H9 (cell line): ENCODE data around the gene NDUFB8. TPM values are rescaled to one million over a fixed set of nuclear protein-coding genes. Genes with fewer than 3 reads are reported as not detected.

Experiments
- DNase-seq: peaks from one replicate; pipeline ENCODE4 v3.0.0-alpha.2; 2017
- H2AFZ ChIP-seq: one replicate; pipeline ENCODE4 v1.6.1; 2013; ENCODE audit warnings: mild to moderate bottlenecking, low read length, control low read depth, moderate library complexity
- H2AK5ac ChIP-seq: 2 replicates; pipeline ENCODE4 v1.6.1; 2013; ENCODE audit warnings: low read length, control low read depth, mixed read lengths; ENCODE audit not compliant: insufficient read length
- H2BK120ac ChIP-seq: one replicate; pipeline ENCODE4 v1.6.1; 2013; ENCODE audit warnings: low read depth, mild to moderate bottlenecking, low read length, control low read depth, inconsistent platforms; ENCODE audit not compliant: poor library complexity, severe bottlenecking
- H2BK12ac ChIP-seq: 2 replicates; pipeline ENCODE4 v1.6.1; 2013; ENCODE audit warnings: low read length, control low read depth, mixed read lengths, low read depth; ENCODE audit not compliant: insufficient read length
- H2BK15ac ChIP-seq: 2 replicates; pipeline ENCODE4 v1.6.1; 2013; ENCODE audit warnings: low read depth, low read length, control low read depth
- H2BK20ac ChIP-seq: one replicate; pipeline ENCODE4 v1.6.1; 2013; ENCODE audit warnings: low read depth, mild to moderate bottlenecking, low read length, control low read depth, inconsistent platforms; ENCODE audit not compliant: poor library complexity, severe bottlenecking
- H2BK5ac ChIP-seq: 2 replicates; pipeline ENCODE4 v1.6.1; 2013; ENCODE audit warnings: low read length, control low read depth, mixed read lengths; ENCODE audit not compliant: insufficient read length
- H3K14ac ChIP-seq: 2 replicates; pipeline ENCODE4 v1.6.1; 2013; ENCODE audit warnings: low read length, control low read depth; ENCODE audit not compliant: insufficient read depth
- H3K18ac ChIP-seq: 2 replicates; pipeline ENCODE4 v1.6.1; 2013; ENCODE audit warnings: low read depth, mild to moderate bottlenecking, mixed read lengths, low read length, control low read depth; ENCODE audit not compliant: insufficient read length
- H3K23ac ChIP-seq: 2 replicates; pipeline ENCODE4 v1.6.1; 2013; ENCODE audit warnings: low read length, control low read depth, mixed read lengths, low read depth; ENCODE audit not compliant: insufficient read length
- H3K23me2 ChIP-seq: 2 replicates; pipeline ENCODE4 v1.6.1; 2013; ENCODE audit warnings: low read depth, mild to moderate bottlenecking, mixed read lengths, low read length, control low read depth; ENCODE audit not compliant: insufficient read length, poor library complexity, severe bottlenecking
- H3K27ac ChIP-seq: 2 replicates; pipeline ENCODE4 v1.5.1; 2013; ENCODE audit warnings: low read length, control low read depth, mixed read lengths, low read depth; ENCODE audit not compliant: insufficient read length
- H3K27me3 ChIP-seq: 2 replicates; pipeline ENCODE4 v1.6.1; 2013; ENCODE audit warnings: low read length, control low read depth, inconsistent platforms; ENCODE audit not compliant: insufficient read depth
- H3K4ac ChIP-seq: 2 replicates; pipeline ENCODE4 v1.6.1; 2013; ENCODE audit warnings: low read depth, mild to moderate bottlenecking, control low read depth, inconsistent platforms, low read length, moderate library complexity
- H3K4me1 ChIP-seq: 2 replicates; pipeline ENCODE4 v1.6.1; 2013; ENCODE audit warnings: low read length, control low read depth, inconsistent platforms; ENCODE audit not compliant: insufficient read depth
- H3K4me2 ChIP-seq: 2 replicates; pipeline ENCODE4 v1.6.1; 2013; ENCODE audit warnings: low read length, control low read depth, mixed read lengths; ENCODE audit not compliant: insufficient read length, insufficient read depth
- H3K56ac ChIP-seq: 2 replicates; pipeline ENCODE4 v1.6.1; 2013; ENCODE audit warnings: low read depth, mild to moderate bottlenecking, mixed read lengths, low read length, control low read depth; ENCODE audit not compliant: insufficient read length
- H3K79me1 ChIP-seq: 2 replicates; pipeline ENCODE4 v1.6.1; 2013; ENCODE audit warnings: low read depth, mild to moderate bottlenecking, moderate library complexity, low read length, control low read depth, inconsistent platforms; ENCODE audit not compliant: insufficient read depth, poor library complexity, severe bottlenecking
- H3K79me2 ChIP-seq: 2 replicates; pipeline ENCODE4 v1.6.1; 2013; ENCODE audit warnings: low read length, control low read depth, inconsistent platforms; ENCODE audit not compliant: insufficient read depth
- H3K9ac ChIP-seq: 2 replicates; pipeline ENCODE4 v1.6.1; 2013; ENCODE audit warnings: low read length, control low read depth, mixed read lengths; ENCODE audit not compliant: insufficient read length; ENCODE audit errors: extremely low read depth
- H3K9me3 ChIP-seq: one replicate; pipeline ENCODE4 v1.6.1; 2013; ENCODE audit warnings: low read depth, low read length, inconsistent platforms; ENCODE audit not compliant: control insufficient read depth
- H3T11ph ChIP-seq: one replicate; pipeline ENCODE4 v1.6.1; 2013; ENCODE audit warnings: mild to moderate bottlenecking, low read length, control low read depth, inconsistent platforms
- H4K20me1 ChIP-seq: one replicate; pipeline ENCODE4 v1.6.1; 2013; ENCODE audit not compliant: control insufficient read depth, insufficient read length, insufficient read depth
- H4K5ac ChIP-seq: 2 replicates; pipeline ENCODE4 v1.6.1; 2013; ENCODE audit warnings: low read depth, mild to moderate bottlenecking, mixed read lengths, low read length, control low read depth; ENCODE audit not compliant: insufficient read length
- H4K8ac ChIP-seq: replicated peaks from 2 replicates; pipeline ENCODE4 v1.6.1; 2013; ENCODE audit warnings: low read length, control low read depth, mixed read lengths, low read depth; ENCODE audit not compliant: insufficient read length
- H4K91ac ChIP-seq: 2 replicates; pipeline ENCODE4 v1.6.1; 2013; ENCODE audit warnings: low read depth, mild to moderate bottlenecking, moderate library complexity, mixed read lengths, low read length, control low read depth; ENCODE audit not compliant: insufficient read length
- H3K27ac Mint-ChIP-seq, 3 experiments: 2 replicates in 2 of 3; 3 replicates in 1 of 3; pipeline ENCODE4 v1.8.0; 2020 to 2021; ENCODE audit warnings: mixed read lengths in 3 of 3, mild to moderate bottlenecking in 1 of 3, moderate library complexity in 1 of 3
- H3K27me3 Mint-ChIP-seq: 2 replicates; pipeline ENCODE4 v1.8.0; 2021; ENCODE audit warnings: low read depth, mild to moderate bottlenecking, moderate library complexity, mixed read lengths
- H3K36me3 Mint-ChIP-seq, 3 experiments: 2 replicates in 2 of 3; 3 replicates in 1 of 3; pipeline ENCODE4 v1.8.0; 2020 to 2021; ENCODE audit warnings: low read depth in 3 of 3, mixed read lengths in 3 of 3; ENCODE audit not compliant: insufficient read depth in 1 of 3
- H3K4me1 Mint-ChIP-seq, 2 experiments: 2 replicates each; pipeline ENCODE4 v1.8.0; 2020; ENCODE audit warnings: mixed read lengths in 2 of 2
- H3K4me3 Mint-ChIP-seq, 2 experiments: 2 replicates in 1 of 2; 3 replicates in 1 of 2; pipeline ENCODE4 v1.8.0; 2020 to 2021; ENCODE audit warnings: mild to moderate bottlenecking in 2 of 2, mixed read lengths in 2 of 2, moderate library complexity in 1 of 2
- H3K9me3 Mint-ChIP-seq, 2 experiments: 2 replicates in 1 of 2; 3 replicates in 1 of 2; pipeline ENCODE4 v1.8.0; 2020; ENCODE audit warnings: mild to moderate bottlenecking in 2 of 2, mixed read lengths in 2 of 2, moderate library complexity in 1 of 2
- WGBS: extraction: QIAGEN DNeasy Blood & Tissue Kit; methylation state at CpG from one replicate; pipeline ENCODE4 v1.1.7; 2013; ENCODE audit warnings: missing lambda C conversion rate, low lambda C conversion rate, mixed read lengths; ENCODE audit not compliant: insufficient read length; ENCODE audit errors: extremely low coverage; 5-methylcytosine and 5-hydroxymethylcytosine counted together
- long read RNA-seq: library from polyadenylated mRNA; unstranded; transcript quantifications from one replicate; pipeline ENCODE4 v2.0.0, GENCODE V29; 2020
- total RNA-seq: library from RNA; stranded (reverse); gene quantifications from 2 replicates; pipeline ENCODE4 v1.2.1, GENCODE V29; 2021
- TF ChIP-seq, protein P1 (sequence below): fragments of 200-600 bp; sonication (generic); conservative IDR thresholded peaks from 3 replicates; pipeline ENCODE4 v1.8.0; 2021; ENCODE audit warnings: antibody characterized with exemption, mild to moderate bottlenecking

NDUFB8 gene
- total RNA-seq, result 194 and 205 TPM in 2 replicates
- long read RNA-seq, transcript NDUFB8-205 (4 exons, 829 nt), result minor isoform, 15 of 89 reads
- long read RNA-seq, transcript NDUFB8-201 (5 exons, 671 nt), result major isoform, 57 of 89 reads
- long read RNA-seq, partial matches to known transcripts, result 6 of 89 reads
- long read RNA-seq, other reads (novel, unspliced or antisense), result 5 of 89 reads

GRCh38 chr10:100529475-100530298, at the start of gene NDUFB8:
TSS of gene NDUFB8 (minus strand) at chr10:100529871. CDS start at chr10:100529851, 20 bp downstream.
- no peak within 1 kb of the TSS for H3K56ac ChIP-seq
- H3K27ac ChIP-seq, result no peak within 1 kb of the TSS
- peak within 1 kb of the TSS; percentile 100 for H3K4me3 Mint-ChIP-seq
- H3K23me2 ChIP-seq, result peaks cover 7% of the 10 kb centered on the region
- H3K9me3 ChIP-seq, result no peaks in the 10 kb centered on the region
- peaks cover 3% of the 10 kb centered on the region for H3K79me1 ChIP-seq
- H3K14ac ChIP-seq, result no peak within 1 kb of the TSS; the same call in 1 of the 2 replicates
- no peaks in the 10 kb centered on the region for H3K27me3 ChIP-seq
- H3T11ph ChIP-seq, result no peak within 1 kb of the TSS
- peak within 1 kb of the TSS; percentile 90 for H3K9ac ChIP-seq
- no peaks in the 10 kb centered on the region for H3K27me3 Mint-ChIP-seq
- H4K91ac ChIP-seq, result no peak within 1 kb of the TSS
- H2AFZ ChIP-seq, result peak within 1 kb of the TSS; percentile 90
- no peak within 1 kb of the TSS for H4K8ac ChIP-seq
- H2BK20ac ChIP-seq, result no peak within 1 kb of the TSS
- H3K4me1 Mint-ChIP-seq, result peaks cover 15 to 17% of the 10 kb centered on the region in 2 experiments
- H4K5ac ChIP-seq, result no peak within 1 kb of the TSS
- H3K4me1 ChIP-seq, result no peaks in the 10 kb centered on the region; the same call in 1 of the 2 replicates
- no peak within 1 kb of the TSS for H3K18ac ChIP-seq
- no peaks in the 10 kb centered on the region for H3K9me3 Mint-ChIP-seq
- H3K4ac ChIP-seq, result no peak within 1 kb of the TSS
- H3K36me3 Mint-ChIP-seq, result peaks cover 12 to 24% (median 24%) of the 10 kb centered on the region in 3 experiments; a peak in 6 of 7 replicates
- no peak within 1 kb of the TSS for H3K23ac ChIP-seq
- H2BK15ac ChIP-seq, result no peak within 1 kb of the TSS
- no peak within 1 kb of the TSS for H2BK12ac ChIP-seq
- no peaks in the 10 kb centered on the region for H3K79me2 ChIP-seq
- DNase-seq, result peak; percentile 92
- no peak within 1 kb of the TSS for H2BK120ac ChIP-seq
- TF ChIP-seq, protein P1, sequence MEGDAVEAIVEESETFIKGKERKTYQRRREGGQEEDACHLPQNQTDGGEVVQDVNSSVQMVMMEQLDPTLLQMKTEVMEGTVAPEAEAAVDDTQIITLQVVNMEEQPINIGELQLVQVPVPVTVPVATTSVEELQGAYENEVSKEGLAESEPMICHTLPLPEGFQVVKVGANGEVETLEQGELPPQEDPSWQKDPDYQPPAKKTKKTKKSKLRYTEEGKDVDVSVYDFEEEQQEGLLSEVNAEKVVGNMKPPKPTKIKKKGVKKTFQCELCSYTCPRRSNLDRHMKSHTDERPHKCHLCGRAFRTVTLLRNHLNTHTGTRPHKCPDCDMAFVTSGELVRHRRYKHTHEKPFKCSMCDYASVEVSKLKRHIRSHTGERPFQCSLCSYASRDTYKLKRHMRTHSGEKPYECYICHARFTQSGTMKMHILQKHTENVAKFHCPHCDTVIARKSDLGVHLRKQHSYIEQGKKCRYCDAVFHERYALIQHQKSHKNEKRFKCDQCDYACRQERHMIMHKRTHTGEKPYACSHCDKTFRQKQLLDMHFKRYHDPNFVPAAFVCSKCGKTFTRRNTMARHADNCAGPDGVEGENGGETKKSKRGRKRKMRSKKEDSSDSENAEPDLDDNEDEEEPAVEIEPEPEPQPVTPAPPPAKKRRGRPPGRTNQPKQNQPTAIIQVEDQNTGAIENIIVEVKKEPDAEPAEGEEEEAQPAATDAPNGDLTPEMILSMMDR, result no peak
- H3K4me2 ChIP-seq, result peak within 1 kb of the TSS; percentile 99
- no peak within 1 kb of the TSS for H2AK5ac ChIP-seq
- no peaks in the 10 kb centered on the region for H4K20me1 ChIP-seq
- no CpG with 5 or more reads among the region's 43 CpGs for WGBS
- no peak within 1 kb of the TSS for H2BK5ac ChIP-seq
- H3K27ac Mint-ChIP-seq, result peak within 1 kb of the TSS; percentile 19 to 99 (median 97)
